Sigmoid colon (tissue), 4 donors: ENCODE results near the gene TRPV4.
"Not testable (repeated sequence)": the region's sequence is repeated elsewhere in the genome, so short reads cannot be mapped to it uniquely, and the experiment has no call there.

ENCODE experiments used
- EP300 ChIP-seq, 4 donors: sonication (generic); formaldehyde crosslinking; IDR thresholded peaks; one replicate each; pipeline ENCODE4 v1.6.1; 2017; ENCODE audit warnings: antibody characterized with exemption in 4 of 4
- POLR2A ChIP-seq, 2 donors: fragments of 450-650 bp; IDR thresholded peaks; one replicate each; pipeline ENCODE4 v1.6.1; 2016; ENCODE audit warnings: antibody characterized with exemption in 2 of 2, mild to moderate bottlenecking in 2 of 2, moderate library complexity in 2 of 2

- not testable (repeated sequence) for TF ChIP-seq EP300, POLR2A (IDR thresholded peaks at IDR 0.05)
Observed at GRCh38 chr12:109850518-109850917, 17.3 kb upstream of the TRPV4 start.
